IPS DF 6.9 (cell line): Measurements from ENCODE around the gene CAPZB.

Experiments used
- DNase-seq: peaks from one replicate; pipeline ENCODE4 v3.0.0-alpha.2; 2013; ENCODE audit warnings: low read depth, low spot score
- H3K27ac ChIP-seq: one replicate; pipeline ENCODE4 v1.5.1; 2013; ENCODE audit warnings: low read length, control low read depth
- H3K27me3 ChIP-seq: 2 replicates; pipeline ENCODE4 v1.6.1; 2013; ENCODE audit warnings: mild to moderate bottlenecking, low read length; ENCODE audit not compliant: control insufficient read depth, insufficient read depth
- H3K36me3 ChIP-seq: 2 replicates; pipeline ENCODE4 v1.6.1; 2013; ENCODE audit warnings: low read length; ENCODE audit not compliant: control insufficient read depth, insufficient read depth
- H3K4me1 ChIP-seq: 2 replicates; pipeline ENCODE4 v1.6.1; 2013; ENCODE audit warnings: low read length; ENCODE audit not compliant: control insufficient read depth, insufficient read depth
- H3K4me3 ChIP-seq: 2 replicates; pipeline ENCODE4 v1.5.1; 2013; ENCODE audit warnings: mild to moderate bottlenecking, low read length
- H3K9me3 ChIP-seq: 2 replicates; pipeline ENCODE4 v1.6.1; 2013; ENCODE audit warnings: low read length, inconsistent platforms; ENCODE audit not compliant: control insufficient read depth, insufficient read depth
- WGBS: extraction: QIAGEN DNeasy Blood & Tissue Kit; methylation state at CpG from one replicate; pipeline ENCODE4 v1.1.7; 2013; ENCODE audit warnings: mixed read lengths, missing lambda C conversion rate; ENCODE audit not compliant: insufficient read length, insufficient coverage; 5-methylcytosine and 5-hydroxymethylcytosine counted together

CAPZB gene

GRCh38 chr1:19449454-19450228 lies 35.7 kb downstream of the CAPZB start:
- Histone ChIP-seq H3K4me3 (no peak overlapping the region), H3K36me3 (no peaks in the 10 kb centered on the region), H3K4me1 (peaks cover 14% of the 10 kb centered on the region), H3K27ac (no peak overlapping the region), H3K9me3 (no peaks in the 10 kb centered on the region), H3K27me3 (no peaks in the 10 kb centered on the region)
- WGBS, result no CpG with 5 or more reads among the region's 13 CpGs
- no peak for DNase-seq

- H3K4me1 ChIP-seq, result peaks cover 11% of the 10 kb centered on the region; the same call in 1 of the 2 replicates
- H3K4me3 ChIP-seq, result no peak overlapping the region
These were observed 36.6 kb downstream of the CAPZB start for GRCh38 chr1:19448491-19449439.

DNA sequence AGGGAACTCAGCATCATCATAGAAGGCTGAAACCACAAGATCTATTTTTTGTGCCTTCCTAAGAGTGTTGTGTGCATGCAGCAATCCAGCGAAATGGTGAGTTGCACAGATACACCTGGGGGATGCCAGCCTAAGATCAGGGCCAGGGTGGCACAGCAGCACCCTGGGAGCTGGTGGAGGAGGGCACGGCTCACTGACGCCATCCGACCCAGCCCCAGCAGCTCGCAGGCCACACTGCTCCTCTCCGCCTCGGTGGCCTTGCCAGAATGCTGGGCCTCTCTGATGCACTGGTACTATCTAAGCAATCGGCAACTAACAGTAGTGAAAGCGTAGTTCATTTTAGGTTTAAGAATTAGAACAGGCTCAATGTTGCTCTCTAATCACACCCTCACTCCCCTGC lies 37.8 kb downstream of the CAPZB start:
- no peaks in the 10 kb centered on the region for H3K27me3 ChIP-seq
- DNase-seq, result no peak
- H3K36me3 ChIP-seq, result no peaks in the 10 kb centered on the region
- WGBS, result no CpG with 5 or more reads among the region's 9 CpGs
- H3K4me1 ChIP-seq, result peaks cover 10% of the 10 kb centered on the region; the same call in 1 of the 2 replicates
- H3K27ac ChIP-seq, result no peak overlapping the region
- no peak overlapping the region for H3K4me3 ChIP-seq
- H3K9me3 ChIP-seq, result no peaks in the 10 kb centered on the region

More at GRCh38 chr1:19448491-19449439, 36.6 kb downstream of the CAPZB start:
- DNase-seq, result no peak
- no CpG with 5 or more reads among the region's 19 CpGs for WGBS
- H3K36me3 ChIP-seq, result no peaks in the 10 kb centered on the region
- H3K9me3 ChIP-seq, result no peaks in the 10 kb centered on the region
- H3K27me3 ChIP-seq, result no peaks in the 10 kb centered on the region
- no peak overlapping the region for H3K27ac ChIP-seq

DNA sequence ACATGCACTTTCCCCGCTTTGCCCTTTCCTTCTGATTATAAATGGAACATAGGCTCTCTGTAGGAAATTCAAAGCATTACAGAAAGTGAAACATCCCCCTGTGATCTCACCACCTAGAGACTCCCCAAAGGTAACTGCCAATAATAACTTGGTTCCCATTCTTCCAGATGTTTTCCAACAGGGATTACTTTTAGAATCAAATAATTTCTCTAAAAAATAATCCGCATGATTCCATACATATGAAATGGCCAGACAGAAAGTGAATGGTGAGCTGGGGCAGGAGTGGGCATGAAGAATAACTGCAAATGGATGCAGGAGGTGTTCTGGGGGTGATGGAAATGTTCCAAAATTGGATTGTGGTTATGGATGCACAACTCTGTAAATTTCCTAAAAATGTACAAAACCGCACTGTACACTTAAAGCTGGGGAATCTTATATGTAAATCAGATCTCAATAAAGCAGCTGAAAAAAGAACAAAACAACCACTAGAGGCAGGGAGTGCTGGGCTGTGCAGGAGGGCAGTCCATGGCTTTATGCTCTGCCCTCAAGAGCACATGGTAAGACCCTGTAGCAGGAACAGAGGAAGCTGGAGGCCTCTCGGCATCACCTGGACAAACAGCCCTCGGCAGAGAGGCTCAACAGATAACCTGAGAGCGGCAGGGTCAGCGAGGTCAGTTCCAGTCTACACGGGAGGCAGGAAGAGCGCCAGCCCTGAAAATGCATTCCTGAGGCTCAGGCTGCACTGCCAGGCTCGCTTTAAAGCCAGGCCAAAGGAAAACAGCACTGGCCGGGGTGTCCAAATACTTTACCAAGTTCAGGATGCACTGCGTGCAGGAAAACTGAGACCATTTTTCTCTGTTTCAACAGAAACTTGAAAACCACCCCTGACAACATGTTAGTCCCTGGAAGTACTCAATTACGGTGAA lies 39.7 kb downstream of the CAPZB start:
- H3K4me3 ChIP-seq, result no peak overlapping the region
- no peaks in the 10 kb centered on the region for H3K27me3 ChIP-seq
- no peaks in the 10 kb centered on the region for H3K9me3 ChIP-seq
- DNase-seq, result no peak
- no peaks in the 10 kb centered on the region for H3K36me3 ChIP-seq
- peaks cover 12% of the 10 kb centered on the region; the same call in 1 of the 2 replicates for H3K4me1 ChIP-seq
- WGBS, result no CpG with 5 or more reads among the region's 13 CpGs
- no peak overlapping the region for H3K27ac ChIP-seq

- no peaks in the 10 kb centered on the region for H3K36me3 ChIP-seq
- 100% methylated on average over 1 of the region's 10 CpGs for WGBS
- no peak overlapping the region for H3K4me3 ChIP-seq
- H3K4me1 ChIP-seq, result peaks cover 12% of the 10 kb centered on the region; the same call in 1 of the 2 replicates
- no peaks in the 10 kb centered on the region for H3K9me3 ChIP-seq
- DNase-seq, result no peak
- no peaks in the 10 kb centered on the region for H3K27me3 ChIP-seq
- no peak overlapping the region for H3K27ac ChIP-seq
These were observed 40.9 kb downstream of the CAPZB start for GRCh38 chr1:19444296-19445021.

- WGBS, result no CpG with 5 or more reads among the region's 4 CpGs
- H3K4me1 ChIP-seq, result peaks cover 7% of the 10 kb centered on the region; the same call in 1 of the 2 replicates
- H3K9me3 ChIP-seq, result no peaks in the 10 kb centered on the region
- DNase-seq, result no peak
- no peaks in the 10 kb centered on the region for H3K36me3 ChIP-seq
- no peak overlapping the region for H3K4me3 ChIP-seq
- no peaks in the 10 kb centered on the region for H3K27me3 ChIP-seq
- no peak overlapping the region for H3K27ac ChIP-seq
These were observed 42.0 kb downstream of the CAPZB start for GRCh38 chr1:19443326-19443725.

DNA sequence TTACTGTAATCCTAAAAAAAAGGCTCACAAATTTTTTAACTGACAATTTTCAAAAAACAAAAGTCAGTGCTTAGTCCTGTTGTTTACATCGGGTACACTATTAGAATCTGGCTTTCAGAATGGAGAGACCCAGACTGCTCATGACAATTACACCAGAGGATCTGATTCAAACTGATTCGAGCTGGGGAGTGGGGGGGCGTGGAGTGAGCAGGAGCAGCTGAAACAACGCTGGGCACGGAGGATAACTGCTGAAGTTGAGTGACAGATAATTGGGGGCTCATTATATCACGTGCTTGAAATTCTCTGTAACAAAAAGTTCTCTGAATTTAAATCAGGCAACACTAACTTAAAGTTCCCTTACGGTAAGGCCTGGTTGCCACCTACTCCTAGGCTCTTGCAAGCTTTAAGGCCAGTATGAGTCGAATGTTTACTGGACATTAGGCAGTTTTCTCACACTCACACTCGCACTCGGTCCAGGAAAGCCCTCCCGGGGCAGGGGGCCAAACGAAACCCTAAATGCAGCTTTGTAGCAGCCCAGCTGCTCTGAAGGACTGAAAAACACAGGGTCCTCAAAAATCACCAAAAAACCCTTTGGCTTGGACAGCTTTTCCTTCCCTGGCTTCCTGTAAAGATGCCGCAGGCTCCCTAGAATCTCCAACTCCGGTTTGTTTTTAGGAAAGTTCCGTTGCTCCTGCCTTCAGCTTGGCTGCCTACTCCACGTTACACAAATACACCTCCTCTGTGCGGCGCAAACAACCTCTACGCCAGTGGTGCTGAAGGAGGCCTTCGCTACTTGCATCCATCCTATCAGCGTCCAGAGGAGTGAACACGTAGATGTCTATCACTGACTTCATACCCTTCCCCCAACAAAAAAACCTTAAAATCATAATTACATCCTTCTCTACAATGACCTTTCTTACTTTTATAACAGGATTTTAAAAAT lies 42.9 kb downstream of the CAPZB start:
- no peak overlapping the region for H3K27ac ChIP-seq
- no peak overlapping the region for H3K4me3 ChIP-seq
- DNase-seq, result no peak
- no peaks in the 10 kb centered on the region for H3K27me3 ChIP-seq
- WGBS, result 100% methylated on average over 1 of the region's 22 CpGs
- no peaks in the 10 kb centered on the region for H3K9me3 ChIP-seq
- no peaks in the 10 kb centered on the region for H3K36me3 ChIP-seq
- peaks cover 7% of the 10 kb centered on the region; the same call in 1 of the 2 replicates for H3K4me1 ChIP-seq

- Histone ChIP-seq H3K27ac (no peak overlapping the region), H3K4me3 (no peak overlapping the region), H3K9me3 (no peaks in the 10 kb centered on the region), H3K36me3 (no peaks in the 10 kb centered on the region), H3K27me3 (no peaks in the 10 kb centered on the region), H3K4me1 (peaks cover 7% of the 10 kb centered on the region; the same call in 1 of the 2 replicates)
- WGBS, result no CpG with 5 or more reads among the region's 11 CpGs
- DNase-seq, result no peak
These were observed 44.1 kb downstream of the CAPZB start for GRCh38 chr1:19441048-19441780.
